GM19238 (cell line): ENCODE measurements around the gene AURKAIP1.
A peak's percentile ranks its signal among the peaks of the same experiment; 100 is the strongest.

ENCODE experiments used
- DNase-seq: peaks from one replicate; pipeline ENCODE4 v3.0.0; 2011; ENCODE audit warnings: low spot score; ENCODE audit not compliant: insufficient read length

The AURKAIP1 gene

DNA sequence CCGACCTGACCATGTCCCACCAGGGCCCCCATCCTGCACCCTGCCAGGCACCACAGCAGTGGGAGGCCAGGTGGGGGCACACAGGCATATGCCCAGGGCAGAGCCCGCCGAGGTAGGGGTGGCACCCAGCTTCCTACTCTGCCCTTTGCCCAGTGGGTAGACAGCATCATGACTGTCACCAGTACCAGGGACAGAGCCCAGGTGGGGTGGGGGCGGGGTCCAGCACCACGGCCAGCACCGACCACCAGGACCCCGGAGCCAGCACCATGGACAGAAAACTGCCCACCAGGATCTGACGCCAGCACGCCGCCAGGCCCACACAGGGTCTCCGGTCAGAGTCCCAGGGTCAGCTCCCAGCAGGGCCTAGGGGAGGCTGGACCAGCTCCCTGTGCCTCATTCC lies 40.2 kb downstream of the AURKAIP1 start:
- DNase-seq, result no peak

DNA sequence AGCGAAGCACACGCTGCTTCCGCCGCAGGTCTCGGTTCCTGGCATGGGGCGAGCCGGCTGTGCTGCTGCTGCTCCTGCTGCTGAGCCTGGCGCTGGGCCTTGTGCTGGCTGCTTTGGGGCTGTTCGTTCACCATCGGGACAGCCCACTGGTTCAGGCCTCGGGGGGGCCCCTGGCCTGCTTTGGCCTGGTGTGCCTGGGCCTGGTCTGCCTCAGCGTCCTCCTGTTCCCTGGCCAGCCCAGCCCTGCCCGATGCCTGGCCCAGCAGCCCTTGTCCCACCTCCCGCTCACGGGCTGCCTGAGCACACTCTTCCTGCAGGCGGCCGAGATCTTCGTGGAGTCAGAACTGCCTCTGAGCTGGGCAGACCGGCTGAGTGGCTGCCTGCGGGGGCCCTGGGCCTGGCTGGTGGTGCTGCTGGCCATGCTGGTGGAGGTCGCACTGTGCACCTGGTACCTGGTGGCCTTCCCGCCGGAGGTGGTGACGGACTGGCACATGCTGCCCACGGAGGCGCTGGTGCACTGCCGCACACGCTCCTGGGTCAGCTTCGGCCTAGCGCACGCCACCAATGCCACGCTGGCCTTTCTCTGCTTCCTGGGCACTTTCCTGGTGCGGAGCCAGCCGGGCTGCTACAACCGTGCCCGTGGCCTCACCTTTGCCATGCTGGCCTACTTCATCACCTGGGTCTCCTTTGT lies 41.3 kb downstream of the AURKAIP1 start:
- no peak for DNase-seq

DNA sequence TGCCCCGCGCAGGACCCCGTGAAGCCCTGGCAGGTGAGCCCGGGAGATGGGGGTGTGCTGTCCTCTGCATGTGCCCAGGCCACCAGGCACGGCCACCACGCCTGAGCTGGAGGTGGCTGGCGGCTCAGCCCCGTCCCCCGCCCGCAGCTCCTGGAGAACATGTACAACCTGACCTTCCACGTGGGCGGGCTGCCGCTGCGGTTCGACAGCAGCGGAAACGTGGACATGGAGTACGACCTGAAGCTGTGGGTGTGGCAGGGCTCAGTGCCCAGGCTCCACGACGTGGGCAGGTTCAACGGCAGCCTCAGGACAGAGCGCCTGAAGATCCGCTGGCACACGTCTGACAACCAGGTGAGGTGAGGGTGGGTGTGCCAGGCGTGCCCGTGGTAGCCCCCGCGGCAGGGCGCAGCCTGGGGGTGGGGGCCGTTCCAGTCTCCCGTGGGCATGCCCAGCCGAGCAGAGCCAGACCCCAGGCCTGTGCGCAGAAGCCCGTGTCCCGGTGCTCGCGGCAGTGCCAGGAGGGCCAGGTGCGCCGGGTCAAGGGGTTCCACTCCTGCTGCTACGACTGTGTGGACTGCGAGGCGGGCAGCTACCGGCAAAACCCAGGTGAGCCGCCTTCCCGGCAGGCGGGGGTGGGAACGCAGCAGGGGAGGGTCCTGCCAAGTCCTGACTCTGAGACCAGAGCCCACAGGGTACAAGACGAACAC lies 42.1 kb downstream of the AURKAIP1 start:
- no peak for DNase-seq

DNA sequence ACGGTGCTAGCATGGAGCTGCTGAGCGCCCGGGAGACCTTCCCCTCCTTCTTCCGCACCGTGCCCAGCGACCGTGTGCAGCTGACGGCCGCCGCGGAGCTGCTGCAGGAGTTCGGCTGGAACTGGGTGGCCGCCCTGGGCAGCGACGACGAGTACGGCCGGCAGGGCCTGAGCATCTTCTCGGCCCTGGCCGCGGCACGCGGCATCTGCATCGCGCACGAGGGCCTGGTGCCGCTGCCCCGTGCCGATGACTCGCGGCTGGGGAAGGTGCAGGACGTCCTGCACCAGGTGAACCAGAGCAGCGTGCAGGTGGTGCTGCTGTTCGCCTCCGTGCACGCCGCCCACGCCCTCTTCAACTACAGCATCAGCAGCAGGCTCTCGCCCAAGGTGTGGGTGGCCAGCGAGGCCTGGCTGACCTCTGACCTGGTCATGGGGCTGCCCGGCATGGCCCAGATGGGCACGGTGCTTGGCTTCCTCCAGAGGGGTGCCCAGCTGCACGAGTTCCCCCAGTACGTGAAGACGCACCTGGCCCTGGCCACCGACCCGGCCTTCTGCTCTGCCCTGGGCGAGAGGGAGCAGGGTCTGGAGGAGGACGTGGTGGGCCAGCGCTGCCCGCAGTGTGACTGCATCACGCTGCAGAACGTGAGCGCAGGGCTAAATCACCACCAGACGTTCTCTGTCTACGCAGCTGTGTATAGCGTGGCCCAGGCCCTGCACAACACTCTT lies 42.8 kb downstream of the AURKAIP1 start:
- DNase-seq, result no peak

DNA sequence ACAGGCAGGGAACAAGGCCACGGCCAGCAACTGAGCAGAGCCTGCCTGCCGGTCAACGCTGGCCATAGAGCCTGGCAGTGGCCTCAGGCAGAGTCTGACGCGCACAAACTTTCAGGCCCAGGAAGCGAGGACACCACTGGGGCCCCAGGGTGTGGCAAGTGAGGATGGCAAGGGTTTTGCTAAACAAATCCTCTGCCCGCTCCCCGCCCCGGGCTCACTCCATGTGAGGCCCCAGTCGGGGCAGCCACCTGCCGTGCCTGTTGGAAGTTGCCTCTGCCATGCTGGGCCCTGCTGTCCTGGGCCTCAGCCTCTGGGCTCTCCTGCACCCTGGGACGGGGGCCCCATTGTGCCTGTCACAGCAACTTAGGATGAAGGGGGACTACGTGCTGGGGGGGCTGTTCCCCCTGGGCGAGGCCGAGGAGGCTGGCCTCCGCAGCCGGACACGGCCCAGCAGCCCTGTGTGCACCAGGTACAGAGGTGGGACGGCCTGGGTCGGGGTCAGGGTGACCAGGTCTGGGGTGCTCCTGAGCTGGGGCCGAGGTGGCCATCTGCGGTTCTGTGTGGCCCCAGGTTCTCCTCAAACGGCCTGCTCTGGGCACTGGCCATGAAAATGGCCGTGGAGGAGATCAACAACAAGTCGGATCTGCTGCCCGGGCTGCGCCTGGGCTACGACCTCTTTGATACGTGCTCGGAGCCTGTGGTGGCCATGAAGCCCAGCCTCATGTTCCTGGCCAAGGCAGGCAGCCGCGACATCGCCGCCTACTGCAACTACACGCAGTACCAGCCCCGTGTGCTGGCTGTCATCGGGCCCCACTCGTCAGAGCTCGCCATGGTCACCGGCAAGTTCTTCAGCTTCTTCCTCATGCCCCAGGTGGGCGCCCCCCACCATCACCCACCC lies 43.7 kb downstream of the AURKAIP1 start, which contains the start of gene TAS1R3:
TAS1R3 (plus strand) TSS at position 213 of the 898 bp plus-strand sequence; CDS start at position 279, 66 bp downstream.
- no peak for DNase-seq

GRCh38 chr1:1330366-1331067 lies 44.5 kb downstream of the AURKAIP1 start:
- no peak for DNase-seq

GRCh38 chr1:1329304-1330210 lies 45.5 kb downstream of the AURKAIP1 start:
- no peak for DNase-seq

- DNase-seq, result no peak
Measured at GRCh38 chr1:1328254-1328653, 46.8 kb downstream of the AURKAIP1 start.

DNA sequence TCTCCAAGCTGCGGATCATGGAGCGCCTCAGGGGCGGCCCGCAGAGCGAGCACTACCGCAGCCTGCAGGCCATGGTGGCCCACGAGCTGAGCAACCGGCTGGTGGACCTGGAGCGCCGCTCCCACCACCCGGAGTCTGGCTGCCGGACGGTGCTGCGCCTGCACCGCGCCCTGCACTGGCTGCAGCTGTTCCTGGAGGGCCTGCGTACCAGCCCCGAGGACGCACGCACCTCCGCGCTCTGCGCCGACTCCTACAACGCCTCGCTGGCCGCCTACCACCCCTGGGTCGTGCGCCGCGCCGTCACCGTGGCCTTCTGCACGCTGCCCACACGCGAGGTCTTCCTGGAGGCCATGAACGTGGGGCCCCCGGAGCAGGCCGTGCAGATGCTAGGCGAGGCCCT lies 47.7 kb downstream of the AURKAIP1 start:
- no peak for DNase-seq

DNA sequence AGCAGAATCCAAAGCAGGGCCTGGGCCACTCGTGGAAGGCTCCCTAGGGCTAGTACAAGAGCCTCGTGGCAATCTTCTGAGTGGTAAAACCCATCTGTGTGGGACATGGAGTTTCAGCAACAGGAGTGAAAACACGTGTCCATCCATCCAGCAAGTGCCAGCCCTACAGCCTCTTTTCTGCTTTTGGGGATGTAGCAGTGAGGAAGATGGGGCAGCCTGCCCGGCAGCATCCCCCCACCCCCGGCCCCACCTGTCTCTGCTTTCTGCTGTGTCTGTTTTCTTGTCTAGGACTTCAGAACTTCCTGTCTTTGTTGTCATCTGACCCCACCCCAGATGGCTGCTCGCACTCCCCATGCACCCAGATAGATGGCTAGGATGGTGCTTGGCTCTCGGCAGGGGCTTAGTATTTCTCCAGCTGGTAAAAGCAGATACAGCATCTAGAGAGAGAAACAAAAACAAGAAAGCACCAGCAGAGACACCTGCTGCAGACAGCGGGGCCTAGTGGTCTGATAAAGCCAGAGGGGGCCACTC lies 48.9 kb downstream of the AURKAIP1 start:
- no peak for DNase-seq

- DNase-seq, result no peak
Measured at GRCh38 chr1:1325288-1326074, 49.5 kb downstream of the AURKAIP1 start.

GRCh38 chr1:1324524-1325287 lies 50.3 kb downstream of the AURKAIP1 start, which contains the start of the genes CPTP and INTS11:
CPTP (plus strand) TSS chr1:1324802; CDS start chr1:1326911, 2,109 bp downstream.
INTS11 (minus strand) TSS chr1:1324660; CDS start chr1:1324608, 52 bp downstream.
- DNase-seq, result peak; percentile 99

DNA sequence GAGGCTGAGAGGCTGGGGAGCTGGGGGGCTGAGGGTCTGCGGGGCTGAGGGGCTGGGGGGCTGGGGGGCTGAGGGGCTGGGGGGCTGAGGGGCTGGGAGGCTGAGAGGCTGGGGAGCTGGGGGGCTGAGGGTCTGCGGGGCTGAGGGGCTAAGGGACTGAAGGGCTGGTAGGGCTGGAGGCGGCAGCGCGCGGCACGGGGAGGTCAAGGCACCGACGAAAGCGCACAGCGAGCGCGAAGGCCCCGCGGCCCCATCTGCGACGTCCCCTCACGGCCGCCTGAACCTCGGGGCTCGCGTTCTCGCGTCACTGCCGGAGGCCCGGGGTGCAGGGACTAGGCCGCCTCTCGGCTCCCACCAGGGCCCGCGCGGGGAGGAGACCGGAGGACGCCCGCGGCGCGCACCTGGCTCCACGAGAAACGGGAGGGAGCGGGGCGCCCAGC lies 50.9 kb downstream of the AURKAIP1 start:
- no peak for DNase-seq
